Neural cell (in vitro differentiated cells): Measurements from ENCODE around the gene HEATR5B. TPM values are rescaled to one million over a fixed set of nuclear protein-coding genes. Genes with fewer than 3 reads are reported as not detected.

ENCODE experiments used
- H2AFZ ChIP-seq: fragments of 200-600, 300-800 bp; sonication (generic), shearing (Covaris generic); 2 replicates; pipeline ENCODE4 v1.6.0; 2014; ENCODE audit warnings: low read depth, mild to moderate bottlenecking, antibody characterized with exemption, low read length, moderate library complexity
- H3F3A ChIP-seq: fragments of 200-600 bp; shearing (Covaris generic); 2 replicates; pipeline ENCODE4 v1.6.1; 2016; ENCODE audit warnings: mild to moderate bottlenecking, moderate library complexity, mixed read lengths, antibody characterized with exemption, low read length; ENCODE audit not compliant: insufficient read depth, poor library complexity, severe bottlenecking
- H3K27ac ChIP-seq: fragments of 200-600, 300-800 bp; sonication (generic), shearing (Covaris generic); 2 replicates; pipeline ENCODE4 v1.5.1; 2014; ENCODE audit warnings: mild to moderate bottlenecking, low read length, moderate library complexity
- H3K27me3 ChIP-seq: fragments of 300-800, 200-600 bp; sonication (generic), shearing (Covaris generic); 2 replicates; pipeline ENCODE4 v1.6.0; 2014; ENCODE audit warnings: mild to moderate bottlenecking, low read depth, low read length, moderate library complexity; ENCODE audit not compliant: insufficient read depth
- H3K36me3 ChIP-seq: fragments of 300-800, 200-600 bp; sonication (generic), shearing (Covaris generic); 2 replicates; pipeline ENCODE4 v1.5.1; 2014; ENCODE audit warnings: mild to moderate bottlenecking, antibody characterized with exemption, low read length, moderate library complexity; ENCODE audit not compliant: insufficient read depth
- H3K4me2 ChIP-seq: fragments of 300-800, 200-600 bp; sonication (generic), shearing (Covaris generic); 2 replicates; pipeline ENCODE4 v1.6.0; 2014; ENCODE audit warnings: mild to moderate bottlenecking, low read length
- H3K4me3 ChIP-seq: fragments of 300-800, 200-600 bp; sonication (generic), shearing (Covaris generic); 2 replicates; pipeline ENCODE4 v1.5.1; 2014; ENCODE audit warnings: mild to moderate bottlenecking, low read length, moderate library complexity
- H3K79me2 ChIP-seq: fragments of 200-600 bp; shearing (Covaris generic); replicated peaks from 2 replicates; pipeline ENCODE4 v1.6.0; 2014; ENCODE audit warnings: mild to moderate bottlenecking, low read length, moderate library complexity; ENCODE audit not compliant: insufficient read depth
- H3K9ac ChIP-seq: fragments of 300-800, 200-600 bp; sonication (generic), shearing (Covaris generic); 2 replicates; pipeline ENCODE4 v1.6.1; 2016; ENCODE audit warnings: mild to moderate bottlenecking, low read length, mixed read lengths
- H3K9me2 ChIP-seq: fragments of 200-600 bp; shearing (Covaris generic); 2 replicates; pipeline ENCODE4 v1.6.1; 2016; ENCODE audit warnings: mild to moderate bottlenecking, low read length, mixed read lengths; ENCODE audit not compliant: insufficient read depth
- H3K9me3 ChIP-seq: fragments of 200-600, 300-800 bp; sonication (generic), shearing (Covaris generic); 2 replicates; pipeline ENCODE4 v1.6.1; 2016; ENCODE audit warnings: mild to moderate bottlenecking, mixed run types, low read length, moderate library complexity, mixed read lengths
- H4K20me1 ChIP-seq: fragments of 200-600 bp; shearing (Covaris generic); 2 replicates; pipeline ENCODE4 v1.6.1; 2016; ENCODE audit warnings: mild to moderate bottlenecking, mixed run types; ENCODE audit not compliant: insufficient read depth
- CTCF ChIP-seq: fragments of 450-650 bp; IDR thresholded peaks from 2 replicates; pipeline ENCODE4 v1.5.1; 2014; ENCODE audit warnings: antibody characterized with exemption, mild to moderate bottlenecking, moderate library complexity; ENCODE audit not compliant: poor library complexity, severe bottlenecking
- EP300 ChIP-seq: fragments of 450-650 bp; conservative IDR thresholded peaks from 2 replicates; pipeline ENCODE4 v1.6.1; 2014; ENCODE audit warnings: antibody characterized with exemption, mild to moderate bottlenecking, moderate library complexity; ENCODE audit not compliant: poor library complexity, severe bottlenecking
- EZH2 ChIP-seq: fragments of 200-600, 300-800 bp; shearing (Covaris generic), sonication (generic); IDR thresholded peaks from 2 replicates; pipeline ENCODE4 v1.6.1; 2014; ENCODE audit warnings: antibody characterized with exemption, low read length, borderline replicate concordance, mild to moderate bottlenecking; ENCODE audit not compliant: insufficient read depth, poor library complexity, severe bottlenecking
- MXI1 ChIP-seq: fragments of 450-650 bp; conservative IDR thresholded peaks from 2 replicates; pipeline ENCODE4 v1.6.1; 2014; ENCODE audit warnings: antibody characterized with exemption, mild to moderate bottlenecking; ENCODE audit not compliant: poor library complexity, severe bottlenecking
- POLR2AphosphoS5 ChIP-seq: IDR thresholded peaks from 2 replicates; pipeline ENCODE4 v1.6.1; 2012
- RAD21 ChIP-seq: fragments of 450-650 bp; conservative IDR thresholded peaks from 2 replicates; pipeline ENCODE4 v1.6.1; 2014; ENCODE audit warnings: antibody characterized with exemption, mild to moderate bottlenecking, moderate library complexity
- REST ChIP-seq: IDR thresholded peaks from 2 replicates; pipeline ENCODE4 v1.6.1; 2012; ENCODE audit warnings: borderline replicate concordance
- SMC3 ChIP-seq: fragments of 450-650 bp; conservative IDR thresholded peaks from 2 replicates; pipeline ENCODE4 v1.6.1; 2014; ENCODE audit warnings: antibody characterized with exemption, mild to moderate bottlenecking, moderate library complexity; ENCODE audit not compliant: poor library complexity
- TAF1 ChIP-seq: IDR thresholded peaks from 2 replicates; pipeline ENCODE4 v1.6.1; 2012; ENCODE audit warnings: low read depth
- polyA plus RNA-seq: library from polyadenylated mRNA; depleted of rRNA; stranded (reverse); fragments of >200 nt; gene quantifications from 2 replicates; pipeline ENCODE4 v1.2.3, GENCODE V29; 2014

The HEATR5B gene
- polyA plus RNA-seq, 1 donor from 2014 or later: 46.0 TPM

GRCh38 chr2:36973320-36973719 is 110.9 kb downstream of the HEATR5B start:
- no peak overlapping the region for H2AFZ ChIP-seq
- H3K79me2 ChIP-seq: no peaks in the 10 kb centered on the region
- no peaks in the 10 kb centered on the region for H3K9me2 ChIP-seq
- no peaks in the 10 kb centered on the region for H4K20me1 ChIP-seq
- no peaks in the 10 kb centered on the region for H3F3A ChIP-seq
- H3K4me3 ChIP-seq: no peak overlapping the region
- no peaks in the 10 kb centered on the region for H3K36me3 ChIP-seq
- no peak overlapping the region for H3K4me2 ChIP-seq
- H3K9me3 ChIP-seq: no peaks in the 10 kb centered on the region
- no peaks in the 10 kb centered on the region for H3K27me3 ChIP-seq
- H3K27ac ChIP-seq: no peak overlapping the region
- TF ChIP-seq MXI1 (no peak), POLR2AphosphoS5 (no peak), CTCF (no peak), SMC3 (no peak), RAD21 (no peak), EP300 (no peak), EZH2 (no peak)
- no peak overlapping the region for H3K9ac ChIP-seq

GRCh38 chr2:36971990-36972389 is 112.2 kb downstream of the HEATR5B start:
- Histone ChIP-seq H3K9ac (no peak overlapping the region), H4K20me1 (no peaks in the 10 kb centered on the region), H3K36me3 (no peaks in the 10 kb centered on the region), H3K9me2 (no peaks in the 10 kb centered on the region), H3F3A (no peaks in the 10 kb centered on the region), H3K27me3 (peaks cover 3% of the 10 kb centered on the region), H3K4me3 (no peak overlapping the region), H3K27ac (no peak overlapping the region), H3K9me3 (no peaks in the 10 kb centered on the region), H3K79me2 (no peaks in the 10 kb centered on the region), H2AFZ (no peak overlapping the region), H3K4me2 (no peak overlapping the region)
- TF ChIP-seq REST: no peak
- no peak for TF ChIP-seq MXI1
- no peak for TF ChIP-seq EZH2
- TF ChIP-seq SMC3: no peak
- no peak for TF ChIP-seq EP300
- TF ChIP-seq RAD21: no peak
- no peak for TF ChIP-seq TAF1
- TF ChIP-seq CTCF: no peak
- TF ChIP-seq POLR2AphosphoS5: no peak
